GM23338 (cell line): ENCODE results near the gene NFKB2. TPM values are rescaled to one million over a fixed set of nuclear protein-coding genes. Genes with fewer than 3 reads are reported as not detected.

Experiments used
- ATAC-seq: fragments of 200-7000 bp; cut with Tn5 transposase; 3 replicates; pipeline ENCODE4 v1.9.1; 2020
- DNase-seq: peaks from one replicate; pipeline ENCODE4 v3.0.0-alpha.2; 2015; ENCODE audit warnings: low spot score
- H2AFZ ChIP-seq: fragments of 200-600 bp; sonication (generic); 2 replicates; pipeline ENCODE4 v1.8.0; 2016; ENCODE audit warnings: antibody characterized with exemption, mild to moderate bottlenecking, moderate library complexity
- H3F3A ChIP-seq: fragments of 200-600 bp; sonication (generic); replicated peaks from 2 replicates; pipeline ENCODE4 v1.8.0; 2017; ENCODE audit warnings: antibody characterized with exemption, mixed run types, low read depth
- H3K27ac ChIP-seq: fragments of 200-600 bp; sonication (generic); 2 replicates; pipeline ENCODE4 v1.6.1; 2016; ENCODE audit warnings: low read depth
- H3K27me3 ChIP-seq: fragments of 200-600 bp; sonication (generic); 2 replicates; pipeline ENCODE4 v1.8.0; 2016; ENCODE audit warnings: mild to moderate bottlenecking, mixed run types, moderate library complexity; ENCODE audit not compliant: insufficient read depth
- H3K36me3 ChIP-seq: fragments of 200-600 bp; sonication (generic); 2 replicates; pipeline ENCODE4 v1.8.0; 2016; ENCODE audit warnings: mild to moderate bottlenecking; ENCODE audit not compliant: insufficient read depth
- H3K4me1 ChIP-seq: fragments of 200-600 bp; sonication (generic); 2 replicates; pipeline ENCODE4 v1.8.0; 2016; ENCODE audit warnings: mild to moderate bottlenecking, moderate library complexity; ENCODE audit not compliant: insufficient read depth
- H3K4me2 ChIP-seq: fragments of 200-600 bp; sonication (generic); 2 replicates; pipeline ENCODE4 v1.7.1; 2017; ENCODE audit warnings: mixed run types
- H3K4me3 ChIP-seq: fragments of 200-600 bp; sonication (generic); 2 replicates; pipeline ENCODE4 v1.6.1; 2016; ENCODE audit warnings: mixed run types
- H3K79me2 ChIP-seq: fragments of 200-600 bp; sonication (generic); replicated peaks from 2 replicates; pipeline ENCODE4 v1.8.0; 2017; ENCODE audit warnings: mild to moderate bottlenecking; ENCODE audit not compliant: insufficient read depth
- H3K9me2 ChIP-seq: fragments of 200-600 bp; sonication (generic); 2 replicates; pipeline ENCODE4 v1.8.0; 2017; ENCODE audit not compliant: insufficient read depth
- H4K20me1 ChIP-seq: fragments of 200-600 bp; sonication (generic); replicated peaks from 2 replicates; pipeline ENCODE4 v1.8.0; 2017; ENCODE audit warnings: mild to moderate bottlenecking; ENCODE audit not compliant: insufficient read depth
- H3K27ac Mint-ChIP-seq: 2 replicates; pipeline ENCODE4 v1.8.0; 2020; ENCODE audit warnings: inconsistent platforms, mild to moderate bottlenecking, moderate library complexity, mixed read lengths
- H3K27me3 Mint-ChIP-seq: 3 replicates; pipeline ENCODE4 v1.8.0; 2022; ENCODE audit warnings: low read depth, mild to moderate bottlenecking, moderate library complexity, mixed read lengths, inconsistent platforms; ENCODE audit not compliant: insufficient read depth, poor library complexity
- H3K36me3 Mint-ChIP-seq: 3 replicates; pipeline ENCODE4 v1.8.0; 2021; ENCODE audit warnings: low read depth, mild to moderate bottlenecking, inconsistent platforms, moderate library complexity, mixed read lengths
- H3K4me1 Mint-ChIP-seq: 3 replicates; pipeline ENCODE4 v1.8.0; 2020; ENCODE audit warnings: mild to moderate bottlenecking, inconsistent platforms, mixed read lengths
- H3K4me3 Mint-ChIP-seq: 3 replicates; pipeline ENCODE4 v1.8.0; 2021; ENCODE audit warnings: moderate library complexity, mild to moderate bottlenecking, inconsistent platforms, mixed read lengths
- H3K9me3 Mint-ChIP-seq: 3 replicates; pipeline ENCODE4 v1.8.0; 2020; ENCODE audit warnings: moderate library complexity, mild to moderate bottlenecking, inconsistent platforms, mixed read lengths
- CREB1 ChIP-seq: fragments of 250-450 bp; sonication (Bioruptor Pico); IDR thresholded peaks from 2 replicates; pipeline ENCODE4 v1.5.0; 2020; ENCODE audit warnings: low read depth, mild to moderate bottlenecking, moderate library complexity
- ETS1 ChIP-seq: IDR thresholded peaks from 2 replicates; pipeline ENCODE4 v1.6.1; 2016; ENCODE audit warnings: antibody characterized with exemption
- EZH2 ChIP-seq: fragments of 200-600 bp; sonication (generic); IDR thresholded peaks from one replicate; pipeline ENCODE4 v1.8.0; 2017; ENCODE audit warnings: antibody characterized with exemption, mild to moderate bottlenecking, low read depth; ENCODE audit not compliant: unreplicated experiment
- EZH2phosphoT487 ChIP-seq: fragments of 200-600 bp; sonication (generic); IDR thresholded peaks from one replicate; pipeline ENCODE4 v1.8.1; 2018; ENCODE audit warnings: antibody characterized with exemption; ENCODE audit not compliant: unreplicated experiment
- JUNB ChIP-seq: IDR thresholded peaks from one replicate; pipeline ENCODE4 v1.6.1; 2016; ENCODE audit warnings: antibody characterized with exemption; ENCODE audit not compliant: unreplicated experiment
- NANOG ChIP-seq: IDR thresholded peaks from 2 replicates; pipeline ENCODE4 v1.6.1; 2016; ENCODE audit warnings: antibody characterized with exemption, borderline replicate concordance
- REST ChIP-seq: IDR thresholded peaks from one replicate; pipeline ENCODE4 v1.6.1; 2018; ENCODE audit warnings: antibody characterized with exemption; ENCODE audit not compliant: unreplicated experiment
- STAT1 ChIP-seq: IDR thresholded peaks from one replicate; pipeline ENCODE4 v1.6.1; 2016; ENCODE audit warnings: antibody characterized with exemption; ENCODE audit not compliant: unreplicated experiment
- ZNF114 ChIP-seq: fragments of 250-450 bp; sonication (Bioruptor Pico); IDR thresholded peaks from 2 replicates; pipeline ENCODE4 v1.5.0; 2020; ENCODE audit warnings: mild to moderate bottlenecking, moderate library complexity
- ZNF331 ChIP-seq: fragments of 250-450 bp; sonication (Bioruptor Pico); IDR thresholded peaks from 2 replicates; pipeline ENCODE4 v1.5.0; 2020; ENCODE audit warnings: low read depth, mild to moderate bottlenecking, moderate library complexity
- ZNF462 ChIP-seq: fragments of 250-450 bp; sonication (Bioruptor Pico); IDR thresholded peaks from 2 replicates; pipeline ENCODE4 v1.5.0; 2020; ENCODE audit warnings: mild to moderate bottlenecking, moderate library complexity
- polyA plus RNA-seq: library from polyadenylated mRNA; unstranded; fragments of >200 nt; fragmentation: Nextera tagmentation; extraction: Ambion mirVana; gene quantifications from 2 replicates; pipeline ENCODE4 v1.2.1, GENCODE V29; 2016
- total RNA-seq: library from RNA; depleted of rRNA; stranded (reverse); fragments of >200 nt; shearing (Covaris generic); gene quantifications from 2 replicates; pipeline ENCODE4 v1.2.3, GENCODE V29; 2014

The NFKB2 gene
- total and polyA plus RNA-seq, 2 experiments from 2014 or later, result 6.8 to 29.4 TPM

DNA sequence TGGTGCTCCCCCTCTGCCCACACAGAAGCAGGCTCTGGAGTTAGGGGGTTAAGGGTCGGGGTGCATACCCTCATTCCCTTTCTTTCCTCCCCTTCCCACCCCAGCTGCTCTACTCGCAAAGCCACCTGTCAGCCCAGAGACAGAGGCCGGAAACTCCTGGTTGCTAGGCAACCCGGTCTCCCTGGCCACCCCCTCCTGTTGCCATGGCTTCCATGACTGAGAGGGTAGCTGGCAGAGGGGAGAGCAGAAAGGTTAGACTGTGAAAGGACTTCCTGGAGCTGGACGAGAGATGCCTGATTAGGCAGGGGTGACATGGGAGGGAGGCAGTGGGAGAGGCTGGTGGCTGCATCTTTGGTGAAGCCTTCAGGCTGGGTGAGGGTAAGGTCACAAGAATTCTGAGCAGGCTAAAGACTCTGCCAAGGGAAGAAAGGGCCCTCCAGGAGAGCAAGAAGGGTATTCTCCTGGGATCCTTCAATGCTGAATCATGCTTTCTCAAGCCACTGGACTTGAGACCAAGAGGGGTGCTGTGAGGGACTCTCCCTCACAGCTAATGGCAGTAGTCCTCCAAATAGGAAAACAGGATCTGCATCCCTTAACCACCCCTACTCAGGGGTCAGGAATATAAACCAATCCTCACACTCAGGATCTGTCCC lies 17.7 kb downstream of the NFKB2 start (continued):
- TF ChIP-seq NANOG (no peak), ETS1 (no peak)

- H3K36me3 Mint-ChIP-seq, result peaks cover 2% of the 10 kb centered on the region; the same call in 1 of the 3 replicates
- TF ChIP-seq ZNF462 (CRISPR knock-in tag), result no peak
- no peak for TF ChIP-seq ETS1
- TF ChIP-seq JUNB, result no peak
- TF ChIP-seq STAT1, result no peak
- TF ChIP-seq ZNF331, result no peak
- no peak for TF ChIP-seq EZH2
- TF ChIP-seq ZNF114 (CRISPR knock-in tag), result no peak
- TF ChIP-seq CREB1 (CRISPR knock-in tag), result no peak
- no peak for TF ChIP-seq REST
- TF ChIP-seq EZH2phosphoT487, result no peak
- no peak for TF ChIP-seq NANOG
Measured at GRCh38 chr10:102413806-102414561, 18.5 kb downstream of the NFKB2 start.

More at GRCh38 chr10:102413806-102414561, 18.5 kb downstream of the NFKB2 start:
- Histone ChIP-seq H3K4me1 (peaks cover 22% of the 10 kb centered on the region), H2AFZ (no peak overlapping the region), H3K9me2 (no peaks in the 10 kb centered on the region), H3F3A (peaks cover 14% of the 10 kb centered on the region), H3K27ac (no peak overlapping the region), H3K36me3 (no peaks in the 10 kb centered on the region), H3K4me3 (no peak overlapping the region), H3K4me2 (no peak overlapping the region), H3K79me2 (no peaks in the 10 kb centered on the region), H4K20me1 (no peaks in the 10 kb centered on the region), H3K27me3 (peaks cover 34% of the 10 kb centered on the region)
- no peaks in the 10 kb centered on the region for H3K9me3 Mint-ChIP-seq
- no peak overlapping the region for H3K27ac Mint-ChIP-seq
- H3K27me3 Mint-ChIP-seq, result peaks cover 45% of the 10 kb centered on the region
- DNase-seq, result no peak
- peaks cover 40% of the 10 kb centered on the region for H3K4me1 Mint-ChIP-seq
- ATAC-seq, result no peak
- H3K4me3 Mint-ChIP-seq, result no peak overlapping the region
